Ascending aorta (tissue), 2 donors: ENCODE results near the gene AK5. TPM values are rescaled to one million over a fixed set of nuclear protein-coding genes. Genes with fewer than 3 reads are reported as not detected.

Experiments used
- DNase-seq, 2 donors: peaks; one replicate each; pipeline ENCODE4 v3.0.0-alpha.2; 2019; ENCODE audit warnings: low spot score in 2 of 2
- H3K27ac ChIP-seq, 2 donors: fragments of 200-600 bp; sonication (generic); one replicate each; pipeline ENCODE4 v1.5.1; 2016 to 2017; ENCODE audit warnings: mild to moderate bottlenecking in 1 of 2
- H3K27me3 ChIP-seq: fragments of 200-600 bp; sonication (generic); one replicate; pipeline ENCODE4 v1.5.1; 2017
- H3K36me3 ChIP-seq, 2 donors: fragments of 200-600 bp; sonication (generic); one replicate each; pipeline ENCODE4 v1.5.1; 2016
- H3K4me1 ChIP-seq, 2 donors: fragments of 200-600 bp; sonication (generic); one replicate each; pipeline ENCODE4 v1.5.1; 2016 to 2017; ENCODE audit warnings: mild to moderate bottlenecking in 1 of 2
- H3K4me3 ChIP-seq, 2 donors: fragments of 200-600 bp; sonication (generic); one replicate each; pipeline ENCODE4 v1.5.1; 2016 to 2017; ENCODE audit warnings: mild to moderate bottlenecking in 1 of 2
- H3K9me3 ChIP-seq, 2 donors: fragments of 200-600 bp; sonication (generic); one replicate each; pipeline ENCODE4 v1.5.1; 2016
- intact Hi-C: fragments of 100-400 bp; cut with DNase I; formaldehyde crosslinking; loops from one replicate; pipeline ENCODE4 v1.15.1; 2023
- total RNA-seq: library from RNA; depleted of rRNA; stranded (reverse); fragments of >200 nt; gene quantifications from one replicate; pipeline ENCODE4 v1.1.0, GENCODE V29; 2016
- TF ChIP-seq, protein P1 (sequence below), 3 experiments: fragments of 200-600 bp in 2 of 3; fragments of 450-650 bp in 1 of 3; sonication (generic) in 2 of 3; IDR thresholded peaks; one replicate each; pipeline ENCODE4 v1.5.1; 2016 to 2019; ENCODE audit warnings: antibody characterized with exemption in 3 of 3, mild to moderate bottlenecking in 1 of 3, moderate library complexity in 1 of 3

The AK5 gene
- total RNA-seq, 1 donor from 2014 or later: not detected

GRCh38 chr1:77287535-77287934 is 5.7 kb downstream of the AK5 start:
- Histone ChIP-seq H3K27me3 (no peaks in the 10 kb centered on the region), H3K4me1 (no peaks in the 10 kb centered on the region), H3K27ac (no peak overlapping the region), H3K9me3 (no peaks in the 10 kb centered on the region), H3K4me3 (no peak overlapping the region), H3K36me3 (no peaks in the 10 kb centered on the region)
- DNase-seq: no peak
- intact Hi-C loops: no loop called here
- TF ChIP-seq, protein P1, sequence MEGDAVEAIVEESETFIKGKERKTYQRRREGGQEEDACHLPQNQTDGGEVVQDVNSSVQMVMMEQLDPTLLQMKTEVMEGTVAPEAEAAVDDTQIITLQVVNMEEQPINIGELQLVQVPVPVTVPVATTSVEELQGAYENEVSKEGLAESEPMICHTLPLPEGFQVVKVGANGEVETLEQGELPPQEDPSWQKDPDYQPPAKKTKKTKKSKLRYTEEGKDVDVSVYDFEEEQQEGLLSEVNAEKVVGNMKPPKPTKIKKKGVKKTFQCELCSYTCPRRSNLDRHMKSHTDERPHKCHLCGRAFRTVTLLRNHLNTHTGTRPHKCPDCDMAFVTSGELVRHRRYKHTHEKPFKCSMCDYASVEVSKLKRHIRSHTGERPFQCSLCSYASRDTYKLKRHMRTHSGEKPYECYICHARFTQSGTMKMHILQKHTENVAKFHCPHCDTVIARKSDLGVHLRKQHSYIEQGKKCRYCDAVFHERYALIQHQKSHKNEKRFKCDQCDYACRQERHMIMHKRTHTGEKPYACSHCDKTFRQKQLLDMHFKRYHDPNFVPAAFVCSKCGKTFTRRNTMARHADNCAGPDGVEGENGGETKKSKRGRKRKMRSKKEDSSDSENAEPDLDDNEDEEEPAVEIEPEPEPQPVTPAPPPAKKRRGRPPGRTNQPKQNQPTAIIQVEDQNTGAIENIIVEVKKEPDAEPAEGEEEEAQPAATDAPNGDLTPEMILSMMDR (IDR thresholded peaks at IDR 0.05): no peak

DNA sequence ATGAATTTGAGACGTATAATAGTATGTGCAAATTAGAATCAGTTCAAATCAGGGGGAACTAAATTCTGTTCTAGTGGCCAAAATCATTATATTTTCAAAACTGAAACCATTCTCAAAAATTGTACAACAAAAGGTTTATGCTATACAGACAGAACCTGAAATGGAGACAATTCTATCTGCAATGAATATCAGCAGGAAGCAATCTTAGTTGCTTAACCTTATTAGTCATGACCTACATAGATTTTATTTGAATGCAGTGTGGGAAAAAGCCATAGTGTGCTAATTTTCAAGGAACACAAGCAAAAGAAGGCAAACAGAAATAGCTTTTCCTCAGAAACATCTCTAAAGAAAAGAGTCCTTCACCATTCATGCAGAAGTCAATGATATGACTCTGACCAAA is 6.5 kb downstream of the AK5 start:
- TF ChIP-seq, protein P1 (IDR thresholded peaks at IDR 0.05): no peak
- Histone ChIP-seq H3K36me3 (no peaks in the 10 kb centered on the region), H3K27me3 (no peaks in the 10 kb centered on the region), H3K27ac (no peak overlapping the region), H3K4me3 (no peak overlapping the region), H3K4me1 (no peaks in the 10 kb centered on the region), H3K9me3 (no peaks in the 10 kb centered on the region)
- no peak for DNase-seq
- intact Hi-C loops: no loop called here

- H3K27me3 ChIP-seq: no peaks in the 10 kb centered on the region
- no peaks in the 10 kb centered on the region for H3K9me3 ChIP-seq
- intact Hi-C loops: no loop called here
- H3K4me1 ChIP-seq: no peaks in the 10 kb centered on the region
- no peak overlapping the region for H3K4me3 ChIP-seq
- TF ChIP-seq, protein P1 (IDR thresholded peaks at IDR 0.05): no peak
- H3K27ac ChIP-seq: no peak overlapping the region
- no peak for DNase-seq
- H3K36me3 ChIP-seq: no peaks in the 10 kb centered on the region
Observed at GRCh38 chr1:77290576-77290975, 8.8 kb downstream of the AK5 start.

DNA sequence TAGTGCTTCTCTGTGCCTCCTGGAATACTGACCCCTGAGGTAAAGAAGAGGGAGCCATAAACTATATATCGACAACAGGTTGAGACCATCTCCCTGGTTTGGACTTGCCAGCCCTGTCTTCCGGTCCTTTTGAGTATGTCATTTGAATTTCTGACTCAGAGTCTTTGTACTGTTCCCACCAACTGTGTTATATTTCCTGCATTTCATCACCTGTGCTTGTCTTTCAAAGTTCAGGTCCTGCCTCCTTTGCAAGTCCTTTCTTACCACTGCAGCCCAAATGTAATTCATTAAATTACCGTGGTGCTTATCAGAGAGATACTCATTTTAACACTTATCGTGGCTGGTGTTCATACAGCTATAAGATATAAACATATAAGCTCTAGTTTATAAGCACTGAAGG is 10.7 kb downstream of the AK5 start:
- TF ChIP-seq, protein P1 (IDR thresholded peaks at IDR 0.05): no peak
- Histone ChIP-seq H3K9me3 (no peaks in the 10 kb centered on the region), H3K27me3 (no peaks in the 10 kb centered on the region), H3K4me3 (no peak overlapping the region), H3K4me1 (no peaks in the 10 kb centered on the region), H3K27ac (no peak overlapping the region), H3K36me3 (no peaks in the 10 kb centered on the region)
- intact Hi-C loops: no loop called here
- no peak for DNase-seq

DNA sequence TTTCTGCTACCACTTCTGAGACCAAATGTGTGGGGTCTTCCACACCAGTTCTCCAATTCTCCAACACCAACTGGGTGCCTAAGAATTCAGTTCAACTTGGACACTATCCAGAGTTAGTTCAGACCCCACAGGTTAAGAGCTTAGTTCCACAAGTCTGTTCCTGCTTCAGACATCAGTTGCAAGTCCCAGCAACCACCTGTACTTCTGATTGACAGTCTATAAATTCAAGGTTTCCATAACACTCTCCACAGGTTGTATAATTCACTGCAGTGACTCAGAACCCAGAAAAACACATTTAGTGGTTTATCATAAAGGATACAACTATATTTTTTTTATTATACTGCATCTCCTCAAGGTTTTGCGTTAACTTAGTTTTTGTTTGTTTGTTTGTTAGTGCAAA is 18.7 kb downstream of the AK5 start:
- Histone ChIP-seq H3K4me3 (no peak overlapping the region), H3K36me3 (no peaks in the 10 kb centered on the region), H3K27me3 (no peaks in the 10 kb centered on the region), H3K27ac (no peak overlapping the region), H3K4me1 (no peaks in the 10 kb centered on the region), H3K9me3 (no peaks in the 10 kb centered on the region)
- intact Hi-C loops: no loop called here
- no peak for DNase-seq
- TF ChIP-seq, protein P1 (IDR thresholded peaks at IDR 0.05): no peak

- no peak overlapping the region for H3K4me3 ChIP-seq
- DNase-seq: no peak
- no peaks in the 10 kb centered on the region for H3K4me1 ChIP-seq
- TF ChIP-seq, protein P1 (IDR thresholded peaks at IDR 0.05): no peak
- H3K9me3 ChIP-seq: no peaks in the 10 kb centered on the region
- intact Hi-C loops: no loop called here
- no peaks in the 10 kb centered on the region for H3K27me3 ChIP-seq
- H3K27ac ChIP-seq: no peak overlapping the region
- H3K36me3 ChIP-seq: no peaks in the 10 kb centered on the region
Observed at GRCh38 chr1:77303387-77303786, 21.6 kb downstream of the AK5 start.
